OCI-LY1 (cell line): Measurements from ENCODE around the gene C21orf91.

Source experiments
- H2AFZ ChIP-seq: fragments of 200-600 bp; sonication (generic), shearing (Covaris generic); 2 replicates; pipeline ENCODE4 v1.6.0; 2014; ENCODE audit warnings: antibody characterized with exemption, mild to moderate bottlenecking, low read length
- H3F3A ChIP-seq: fragments of 200-600 bp; sonication (generic), shearing (Covaris generic); 2 replicates; pipeline ENCODE4 v1.6.0; 2014; ENCODE audit warnings: mild to moderate bottlenecking, antibody characterized with exemption, low read length, moderate library complexity; ENCODE audit not compliant: insufficient read depth
- H3K27ac ChIP-seq: fragments of 200-600 bp; sonication (generic); 2 replicates; pipeline ENCODE4 v1.5.1; 2014; ENCODE audit warnings: low read length, mixed run types, mild to moderate bottlenecking, low read depth; ENCODE audit not compliant: poor library complexity, severe bottlenecking
- H3K27me3 ChIP-seq: fragments of 200-600 bp; sonication (generic); 2 replicates; pipeline ENCODE4 v1.6.0; 2014; ENCODE audit warnings: antibody characterized with exemption, mild to moderate bottlenecking, low read length, moderate library complexity; ENCODE audit not compliant: insufficient read depth
- H3K36me3 ChIP-seq: fragments of 200-600 bp; sonication (generic); 2 replicates; pipeline ENCODE4 v1.6.1; 2014; ENCODE audit warnings: mild to moderate bottlenecking, antibody characterized with exemption, low read length, moderate library complexity, mixed read lengths; ENCODE audit not compliant: insufficient read depth
- H3K4me1 ChIP-seq: fragments of 200-600 bp; sonication (generic); 2 replicates; pipeline ENCODE4 v1.5.1; 2014; ENCODE audit warnings: mild to moderate bottlenecking, low read length, moderate library complexity; ENCODE audit not compliant: insufficient read depth, severe bottlenecking
- H3K4me2 ChIP-seq: fragments of 200-600 bp; sonication (generic), shearing (Covaris generic); 2 replicates; pipeline ENCODE4 v1.6.1; 2014; ENCODE audit warnings: low read length
- H3K4me3 ChIP-seq: fragments of 200-600 bp; sonication (generic); 2 replicates; pipeline ENCODE4 v1.5.1; 2014; ENCODE audit warnings: low read length, low read depth, mild to moderate bottlenecking, mixed read lengths; ENCODE audit not compliant: poor library complexity, severe bottlenecking
- H3K79me2 ChIP-seq: fragments of 200-600 bp; shearing (Covaris generic); 2 replicates; pipeline ENCODE4 v1.6.1; 2016; ENCODE audit warnings: mixed run types, low read length, mixed read lengths; ENCODE audit not compliant: insufficient read depth
- H3K9ac ChIP-seq: fragments of 200-600 bp; sonication (generic), shearing (Covaris generic); 2 replicates; pipeline ENCODE4 v1.6.1; 2014; ENCODE audit warnings: mild to moderate bottlenecking, low read length, mixed read lengths
- H3K9me2 ChIP-seq: fragments of 200-600 bp; sonication (generic), shearing (Covaris generic); 2 replicates; pipeline ENCODE4 v1.6.1; 2014; ENCODE audit warnings: low read depth, mild to moderate bottlenecking, low read length, mixed read lengths
- H3K9me3 ChIP-seq: fragments of 200-600 bp; shearing (Covaris generic); 2 replicates; pipeline ENCODE4 v1.6.1; 2014; ENCODE audit warnings: low read length, mixed read lengths
- H4K20me1 ChIP-seq: fragments of 200-600 bp; sonication (generic), shearing (Covaris generic); 2 replicates; pipeline ENCODE4 v1.6.0; 2016; ENCODE audit warnings: mild to moderate bottlenecking, low read length; ENCODE audit not compliant: insufficient read depth
- EZH2 ChIP-seq: fragments of 200-600 bp; sonication (generic), shearing (Covaris generic); IDR thresholded peaks from 2 replicates; pipeline ENCODE4 v1.8.0; 2017; ENCODE audit warnings: borderline replicate concordance, mixed run types, mild to moderate bottlenecking, antibody characterized with exemption, low read length, moderate library complexity, mixed read lengths
- TF ChIP-seq, protein P1 (sequence below): fragments of 200-600 bp; sonication (generic), shearing (Covaris generic); IDR thresholded peaks from 2 replicates; pipeline ENCODE4 v1.5.1; 2017; ENCODE audit warnings: mild to moderate bottlenecking, antibody characterized with exemption, low read length, moderate library complexity, mixed read lengths

C21orf91 gene

DNA sequence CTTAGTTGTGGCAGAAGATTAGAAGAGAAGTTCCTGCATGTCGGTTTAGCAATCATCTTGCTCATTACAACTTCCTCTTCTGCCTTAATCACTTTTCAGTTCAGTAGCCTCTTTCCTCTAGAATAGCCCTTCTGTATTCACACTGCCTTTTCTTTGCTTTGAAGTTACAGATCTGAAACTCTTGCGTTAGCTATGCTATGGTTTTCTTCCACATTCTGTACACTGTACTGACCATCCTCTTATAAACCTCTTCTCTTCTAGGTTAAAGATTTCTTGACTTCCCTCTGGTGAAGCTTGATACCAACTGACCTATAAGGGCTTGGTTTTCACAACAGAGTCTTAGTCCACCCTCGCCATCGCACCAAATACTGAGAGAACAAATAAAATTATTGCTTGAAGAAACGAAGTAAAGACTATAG is 35.0 kb downstream of the C21orf91 start:
- peaks cover 27% of the 10 kb centered on the region for H3K36me3 ChIP-seq
- H3K79me2 ChIP-seq = no peaks in the 10 kb centered on the region
- H4K20me1 ChIP-seq = no peaks in the 10 kb centered on the region
- no peaks in the 10 kb centered on the region for H3K9me2 ChIP-seq
- H3K4me3 ChIP-seq = peak overlapping the region; percentile 51
- H3K9me3 ChIP-seq = 0 out of 2 replicates have a peak, but pooled peaks cover 8% of the 10 kb centered on the region
- H3K9ac ChIP-seq = peak overlapping the region; percentile 63
- H3K4me2 ChIP-seq = peak overlapping the region; percentile 91
- H3K27ac ChIP-seq = peak overlapping the region; percentile 97
- H3K27me3 ChIP-seq = no peaks in the 10 kb centered on the region
- TF ChIP-seq, protein P1, sequence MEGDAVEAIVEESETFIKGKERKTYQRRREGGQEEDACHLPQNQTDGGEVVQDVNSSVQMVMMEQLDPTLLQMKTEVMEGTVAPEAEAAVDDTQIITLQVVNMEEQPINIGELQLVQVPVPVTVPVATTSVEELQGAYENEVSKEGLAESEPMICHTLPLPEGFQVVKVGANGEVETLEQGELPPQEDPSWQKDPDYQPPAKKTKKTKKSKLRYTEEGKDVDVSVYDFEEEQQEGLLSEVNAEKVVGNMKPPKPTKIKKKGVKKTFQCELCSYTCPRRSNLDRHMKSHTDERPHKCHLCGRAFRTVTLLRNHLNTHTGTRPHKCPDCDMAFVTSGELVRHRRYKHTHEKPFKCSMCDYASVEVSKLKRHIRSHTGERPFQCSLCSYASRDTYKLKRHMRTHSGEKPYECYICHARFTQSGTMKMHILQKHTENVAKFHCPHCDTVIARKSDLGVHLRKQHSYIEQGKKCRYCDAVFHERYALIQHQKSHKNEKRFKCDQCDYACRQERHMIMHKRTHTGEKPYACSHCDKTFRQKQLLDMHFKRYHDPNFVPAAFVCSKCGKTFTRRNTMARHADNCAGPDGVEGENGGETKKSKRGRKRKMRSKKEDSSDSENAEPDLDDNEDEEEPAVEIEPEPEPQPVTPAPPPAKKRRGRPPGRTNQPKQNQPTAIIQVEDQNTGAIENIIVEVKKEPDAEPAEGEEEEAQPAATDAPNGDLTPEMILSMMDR = no peak
- no peak for TF ChIP-seq EZH2
- H3F3A ChIP-seq = 0 out of 2 replicates have a peak, but pooled peaks cover 9% of the 10 kb centered on the region
- peaks cover 55% of the 10 kb centered on the region for H3K4me1 ChIP-seq
- 0 out of 2 replicates have a peak overlapping the region, but pooled peaks have one; percentile 58 for H2AFZ ChIP-seq

DNA sequence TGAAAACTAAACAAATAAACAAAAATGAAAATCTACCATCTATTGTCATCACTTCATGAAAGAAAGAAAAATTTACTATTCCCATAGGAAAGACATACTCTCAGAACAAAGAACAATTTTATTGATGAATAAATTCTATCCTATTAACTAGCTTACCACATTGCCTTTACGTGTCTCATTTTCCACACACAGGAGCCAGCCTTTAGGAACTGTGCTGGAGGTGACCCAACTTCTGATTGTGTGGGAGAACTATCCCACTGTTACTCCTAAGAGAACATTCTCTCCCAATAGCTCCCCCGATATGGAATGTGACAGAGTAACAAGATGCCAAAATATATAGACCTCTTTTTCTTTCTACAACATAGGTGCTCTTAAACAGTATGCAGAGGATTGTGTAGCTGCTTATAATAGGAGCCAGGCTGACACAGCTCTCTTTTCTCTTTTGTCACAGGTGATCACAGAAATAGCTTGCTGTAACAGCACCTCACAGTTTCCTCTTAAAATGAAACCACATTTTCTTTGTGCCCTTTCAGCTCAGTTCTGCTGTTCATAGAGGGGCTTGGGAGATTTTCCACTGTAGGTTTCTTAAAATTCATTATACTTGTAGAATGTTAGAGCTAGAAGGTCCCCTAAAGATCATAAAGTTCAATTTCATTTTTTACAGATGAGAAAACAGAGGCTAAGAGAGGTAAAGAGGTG is 35.5 kb downstream of the C21orf91 start:
- peak overlapping the region; percentile 97 for H3K27ac ChIP-seq
- 0 out of 2 replicates have a peak, but pooled peaks cover 9% of the 10 kb centered on the region for H3F3A ChIP-seq
- H3K9me2 ChIP-seq = no peaks in the 10 kb centered on the region
- H3K36me3 ChIP-seq = peaks cover 27% of the 10 kb centered on the region
- H3K27me3 ChIP-seq = no peaks in the 10 kb centered on the region
- TF ChIP-seq EZH2 = no peak
- TF ChIP-seq, protein P1 = no peak
- H4K20me1 ChIP-seq = no peaks in the 10 kb centered on the region
- no peaks in the 10 kb centered on the region for H3K79me2 ChIP-seq
- H3K4me3 ChIP-seq = peak overlapping the region; percentile 51
- peak overlapping the region; percentile 91 for H3K4me2 ChIP-seq
- H2AFZ ChIP-seq = 0 out of 2 replicates have a peak overlapping the region, but pooled peaks have one; percentile 58
- H3K9ac ChIP-seq = peak overlapping the region; percentile 63
- 0 out of 2 replicates have a peak, but pooled peaks cover 8% of the 10 kb centered on the region for H3K9me3 ChIP-seq
- H3K4me1 ChIP-seq = peaks cover 51% of the 10 kb centered on the region

DNA sequence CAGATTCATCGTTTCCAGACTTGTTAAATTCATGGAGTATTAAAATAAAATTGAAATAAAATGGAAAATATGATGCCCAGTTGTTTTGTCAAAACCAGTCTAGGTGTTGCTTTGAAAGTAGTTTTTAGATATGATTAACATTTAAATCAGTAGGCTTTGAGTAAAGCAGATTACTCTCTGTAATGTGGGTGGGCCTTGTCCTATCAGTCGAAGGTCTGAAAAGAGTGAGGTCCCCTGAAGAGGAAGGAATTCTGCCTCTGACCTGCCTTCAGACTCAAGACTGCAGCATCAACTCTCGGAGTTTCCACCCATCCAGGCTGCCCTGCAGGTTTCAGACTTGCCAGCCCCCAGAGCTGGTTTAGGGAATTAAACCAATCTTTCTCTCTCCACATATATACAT is 36.2 kb downstream of the C21orf91 start:
- Histone ChIP-seq H3K27ac (peak overlapping the region; percentile 97), H3K36me3 (peaks cover 27% of the 10 kb centered on the region), H4K20me1 (no peaks in the 10 kb centered on the region), H3K9ac (peak overlapping the region; percentile 63), H3F3A (0 out of 2 replicates have a peak, but pooled peaks cover 9% of the 10 kb centered on the region), H3K4me2 (peak overlapping the region; percentile 91), H3K4me3 (peak overlapping the region; percentile 51), H3K9me3 (0 out of 2 replicates have a peak, but pooled peaks cover 8% of the 10 kb centered on the region), H3K27me3 (no peaks in the 10 kb centered on the region), H3K4me1 (peaks cover 51% of the 10 kb centered on the region), H3K9me2 (no peaks in the 10 kb centered on the region), H3K79me2 (no peaks in the 10 kb centered on the region), H2AFZ (no peak overlapping the region)
- TF ChIP-seq, protein P1 = no peak
- TF ChIP-seq EZH2 = no peak
